Stomach (tissue), 9 donors: ENCODE measurements around the gene GLB1L3. TPM values are rescaled to one million over a fixed set of nuclear protein-coding genes. Genes with fewer than 3 reads are reported as not detected.
"Not testable (repeated sequence)": the region's sequence is repeated elsewhere in the genome, so short reads cannot be mapped to it uniquely, and the experiment has no call there.

Experiments
- DNase-seq, 2 donors: peaks; one replicate each; pipeline versions ENCODE4 v3.0.0 to v3.0.0-alpha.2; 2013 to 2019
- H3K27ac ChIP-seq, 5 donors: fragments of 200-600 bp in 4 of 5; sonication (generic) in 4 of 5; one replicate each; pipeline ENCODE4 v1.5.1; 2013 to 2019; ENCODE audit warnings: mild to moderate bottlenecking in 1 of 5, moderate library complexity in 1 of 5
- H3K27me3 ChIP-seq, 3 donors: fragments of 200-600 bp; sonication (generic); one replicate each; pipeline ENCODE4 v1.5.1; 2017 to 2019; ENCODE audit warnings: mixed run types in 1 of 3
- H3K36me3 ChIP-seq, 4 donors: fragments of 200-600 bp; sonication (generic); 1 replicate in 3 of 4; 2 replicates in 1 of 4; pipeline ENCODE4 v1.5.1; 2016 to 2019
- H3K4me1 ChIP-seq, 4 donors: fragments of 200-600 bp; sonication (generic); one replicate each; pipeline ENCODE4 v1.5.1; 2016 to 2019
- H3K4me3 ChIP-seq, 4 donors: fragments of 200-600 bp; sonication (generic) in 3 of 4; one replicate each; pipeline ENCODE4 v1.5.1; 2016 to 2019; ENCODE audit warnings: mild to moderate bottlenecking in 1 of 4
- H3K9me3 ChIP-seq, 4 donors: fragments of 200-600 bp; sonication (generic); one replicate each; pipeline ENCODE4 v1.5.1; 2016 to 2019
- EP300 ChIP-seq: sonication (generic); formaldehyde crosslinking; IDR thresholded peaks from one replicate; pipeline ENCODE4 v1.6.1; 2017; ENCODE audit warnings: antibody characterized with exemption
- POLR2A ChIP-seq, 4 donors: fragments of 450-650 bp; IDR thresholded peaks; one replicate each; pipeline ENCODE4 v1.6.1; 2016; ENCODE audit warnings: antibody characterized with exemption in 4 of 4, control low read depth in 2 of 4, mild to moderate bottlenecking in 1 of 4, moderate library complexity in 1 of 4
- POLR2AphosphoS5 ChIP-seq, 3 donors: sonication (generic); formaldehyde crosslinking; IDR thresholded peaks; one replicate each; pipeline ENCODE4 v1.6.1; 2016; ENCODE audit warnings: antibody characterized with exemption in 3 of 3
- WGBS, 5 donors: extraction: QIAGEN DNeasy Blood & Tissue Kit in 3 of 5; methylation state at CpG; one replicate each; pipeline versions ENCODE4 v1.1.5 to v1.1.7; 2013 to 2018; 5-methylcytosine and 5-hydroxymethylcytosine counted together
- intact Hi-C: fragments of 100-400 bp; cut with DNase I; formaldehyde crosslinking; loops from one replicate; pipeline ENCODE4 v1.15.1; 2023; ENCODE audit warnings: low total_unique reads
- polyA plus RNA-seq, 3 donors: library from polyadenylated mRNA; stranded (reverse); fragments of 200-250 nt; gene quantifications; one replicate each; pipeline ENCODE4 v1.2.3, GENCODE V29; 2013
- total RNA-seq, 5 donors: library from RNA; depleted of rRNA; stranded (reverse); fragments of >200 nt; gene quantifications; one replicate each; pipeline versions ENCODE4 v1.1.0 to v1.2.3, GENCODE V29; 2014 to 2016
- TF ChIP-seq, protein P1 (sequence below), 7 experiments: fragments of 450-650 bp in 4 of 7; fragments of 200-600 bp in 3 of 7; sonication (generic) in 3 of 7; IDR thresholded peaks; one replicate each; pipeline ENCODE4 v1.5.1; 2016 to 2019; ENCODE audit warnings: antibody characterized with exemption in 7 of 7, control low read depth in 2 of 7, mild to moderate bottlenecking in 1 of 7
- donor health status: healthy with polysubstance abuse.
- donor health status: Bipolar disorder and iron deficiency.
- donor health status: healthy.

GLB1L3 gene
- total and polyA plus RNA-seq, 8 donors = 0.08 TPM; not detected in 7

DNA sequence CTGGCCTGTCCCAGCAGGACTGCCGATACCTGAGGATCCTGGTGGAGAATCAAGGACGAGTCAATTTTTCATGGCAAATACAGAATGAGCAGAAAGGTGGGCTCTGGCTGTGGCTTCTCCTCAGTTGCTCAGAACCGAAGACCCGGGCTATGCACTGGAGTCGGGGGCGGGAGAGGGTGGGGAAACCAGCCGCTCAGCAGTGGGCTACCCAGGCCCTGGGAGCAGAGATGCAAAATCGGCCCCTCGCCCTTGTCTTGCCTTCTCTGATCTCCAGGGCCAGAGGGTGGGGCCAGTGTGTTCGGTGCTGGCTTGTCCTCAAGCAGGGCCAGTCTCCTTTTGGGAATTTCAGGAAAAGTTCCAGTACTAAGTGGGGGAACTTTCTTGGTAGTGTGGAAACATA lies 37.2 kb downstream of the GLB1L3 start:
- no peak overlapping the region for H3K4me3 ChIP-seq
- TF ChIP-seq, protein P1, sequence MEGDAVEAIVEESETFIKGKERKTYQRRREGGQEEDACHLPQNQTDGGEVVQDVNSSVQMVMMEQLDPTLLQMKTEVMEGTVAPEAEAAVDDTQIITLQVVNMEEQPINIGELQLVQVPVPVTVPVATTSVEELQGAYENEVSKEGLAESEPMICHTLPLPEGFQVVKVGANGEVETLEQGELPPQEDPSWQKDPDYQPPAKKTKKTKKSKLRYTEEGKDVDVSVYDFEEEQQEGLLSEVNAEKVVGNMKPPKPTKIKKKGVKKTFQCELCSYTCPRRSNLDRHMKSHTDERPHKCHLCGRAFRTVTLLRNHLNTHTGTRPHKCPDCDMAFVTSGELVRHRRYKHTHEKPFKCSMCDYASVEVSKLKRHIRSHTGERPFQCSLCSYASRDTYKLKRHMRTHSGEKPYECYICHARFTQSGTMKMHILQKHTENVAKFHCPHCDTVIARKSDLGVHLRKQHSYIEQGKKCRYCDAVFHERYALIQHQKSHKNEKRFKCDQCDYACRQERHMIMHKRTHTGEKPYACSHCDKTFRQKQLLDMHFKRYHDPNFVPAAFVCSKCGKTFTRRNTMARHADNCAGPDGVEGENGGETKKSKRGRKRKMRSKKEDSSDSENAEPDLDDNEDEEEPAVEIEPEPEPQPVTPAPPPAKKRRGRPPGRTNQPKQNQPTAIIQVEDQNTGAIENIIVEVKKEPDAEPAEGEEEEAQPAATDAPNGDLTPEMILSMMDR (IDR thresholded peaks at IDR 0.05) = no peak
- TF ChIP-seq POLR2A (IDR thresholded peaks at IDR 0.05) = no peak
- TF ChIP-seq POLR2AphosphoS5 (IDR thresholded peaks at IDR 0.05) = no peak
- peaks cover 0 to 16% (median 13%) of the 10 kb centered on the region in 4 donors for H3K9me3 ChIP-seq
- peaks cover 0 to 16% (median 0%) of the 10 kb centered on the region in 3 donors for H3K27me3 ChIP-seq
- WGBS, 5 donors = 85 to 95% (median 90%) methylated on average over 8 to 10 of the region's 10 CpGs
- H3K27ac ChIP-seq = no peak overlapping the region
- DNase-seq = no peak
- intact Hi-C loops = no loop called here
- H3K36me3 ChIP-seq = no peaks in the 10 kb centered on the region
- H3K4me1 ChIP-seq = no peaks in the 10 kb centered on the region

DNA sequence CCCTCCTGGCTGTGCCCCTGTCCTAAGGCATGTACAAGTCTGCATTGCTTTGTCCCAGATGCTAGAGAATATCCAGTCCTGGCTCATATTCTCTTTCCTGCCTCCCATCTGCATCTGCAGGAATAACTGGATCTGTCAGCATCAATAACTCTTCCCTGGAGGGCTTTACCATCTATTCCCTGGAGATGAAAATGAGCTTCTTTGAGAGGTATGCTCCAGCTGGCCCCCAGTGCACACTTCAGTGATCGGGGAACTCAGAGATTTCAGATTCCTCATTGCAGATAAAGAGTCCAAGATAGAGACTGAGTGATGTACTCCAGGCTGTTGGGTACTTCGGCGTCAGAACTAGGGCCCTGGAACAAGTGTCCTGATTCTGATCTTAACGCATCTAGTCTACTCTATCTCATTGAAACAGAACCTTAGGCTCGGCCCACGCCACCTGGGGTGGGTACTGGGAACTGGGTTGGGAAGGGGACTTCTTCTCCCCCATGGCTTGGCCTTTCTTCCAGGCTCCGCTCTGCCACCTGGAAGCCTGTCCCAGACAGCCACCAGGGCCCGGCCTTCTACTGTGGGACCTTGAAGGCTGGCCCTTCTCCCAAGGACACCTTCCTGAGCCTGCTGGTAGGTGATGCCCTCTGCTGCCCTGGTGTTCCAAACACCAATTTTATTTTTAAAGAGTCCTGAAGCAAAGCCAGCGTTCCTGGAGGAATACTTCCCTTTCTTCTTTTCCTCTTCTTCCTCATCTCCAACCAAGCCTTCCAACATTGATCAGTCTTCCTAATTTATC lies 37.8 kb downstream of the GLB1L3 start:
- no peaks in the 10 kb centered on the region for H3K36me3 ChIP-seq
- TF ChIP-seq, protein P1 (IDR thresholded peaks at IDR 0.05) = no peak
- no peak for TF ChIP-seq EP300
- H3K4me1 ChIP-seq = no peaks in the 10 kb centered on the region
- H3K27ac ChIP-seq = no peak overlapping the region
- H3K27me3 ChIP-seq = peaks cover 0 to 16% (median 0%) of the 10 kb centered on the region in 3 donors
- H3K4me3 ChIP-seq = no peak overlapping the region
- intact Hi-C loops = no loop called here
- H3K9me3 ChIP-seq = peaks cover 0 to 16% (median 13%) of the 10 kb centered on the region in 4 donors
- DNase-seq = no peak
- 82 to 93% (median 87%) methylated on average over 9 of the region's 9 CpGs for WGBS, 5 donors

- H3K27me3 ChIP-seq = peaks cover 0 to 7% (median 0%) of the 10 kb centered on the region in 3 donors
- no peak overlapping the region for H3K27ac ChIP-seq
- no peaks in the 10 kb centered on the region for H3K36me3 ChIP-seq
- H3K4me1 ChIP-seq = no peaks in the 10 kb centered on the region
- WGBS, 5 donors = 91 to 96% (median 94%) methylated on average over 3 of the region's 3 CpGs
- TF ChIP-seq, protein P1 (IDR thresholded peaks at IDR 0.05) = no peak
- TF ChIP-seq EP300 (no peak), POLR2A (IDR thresholded peaks at IDR 0.05) (no peak), POLR2AphosphoS5 (IDR thresholded peaks at IDR 0.05) (no peak)
- no peak overlapping the region for H3K4me3 ChIP-seq
- H3K9me3 ChIP-seq = peaks cover 0 to 30% (median 14%) of the 10 kb centered on the region in 4 donors
- intact Hi-C loops = no loop called here
- no peak for DNase-seq
Measured at GRCh38 chr11:134317103-134317502, 40.9 kb downstream of the GLB1L3 start.

- peaks cover 0 to 28% (median 14%) of the 10 kb centered on the region in 4 donors for H3K9me3 ChIP-seq
- WGBS, 5 donors = 88 to 96% (median 90%) methylated on average over 2 of the region's 2 CpGs
- H3K27me3 ChIP-seq, DNase-seq, H3K4me3 ChIP-seq, intact Hi-C loops, H3K36me3 ChIP-seq, H3K4me1 ChIP-seq, H3K27ac ChIP-seq: not testable (repeated sequence)
Measured at GRCh38 chr11:134321373-134321772, 45.2 kb downstream of the GLB1L3 start.

GRCh38 chr11:134322553-134322952 lies 46.4 kb downstream of the GLB1L3 start:
- intact Hi-C loops = no loop called here
- Histone ChIP-seq H3K27ac (no peak overlapping the region), H3K27me3 (no peaks in the 10 kb centered on the region), H3K36me3 (no peaks in the 10 kb centered on the region), H3K4me3 (no peak overlapping the region), H3K4me1 (no peaks in the 10 kb centered on the region), H3K9me3 (peaks cover 0 to 19% (median 4%) of the 10 kb centered on the region in 4 donors)
- WGBS, 5 donors = 83 to 90% (median 88%) methylated on average over 4 of the region's 4 CpGs
- no peak for DNase-seq
- TF ChIP-seq POLR2AphosphoS5 (IDR thresholded peaks at IDR 0.05) = no peak
